MM.1S (cell line): ENCODE data around the gene HOXD9.

Source experiments
- DNase-seq: peaks from one replicate; pipeline ENCODE4 v3.0.0-alpha.2; 2015
- H2AFZ ChIP-seq: fragments of 300-600 bp; sonication (generic); 2 replicates; pipeline ENCODE4 v1.6.0; 2016; ENCODE audit warnings: antibody characterized with exemption, low read length
- H3F3A ChIP-seq: fragments of 300-600 bp; sonication (generic); 2 replicates; pipeline ENCODE4 v1.6.1; 2016; ENCODE audit warnings: mild to moderate bottlenecking, antibody characterized with exemption, low read length, moderate library complexity, mixed read lengths; ENCODE audit not compliant: insufficient read depth
- H3K27ac ChIP-seq: fragments of 300-600 bp; sonication (generic); 2 replicates; pipeline ENCODE4 v1.5.1; 2016; ENCODE audit warnings: mild to moderate bottlenecking, low read length
- H3K27me3 ChIP-seq: fragments of 300-600 bp; sonication (generic); replicated peaks from 2 replicates; pipeline ENCODE4 v1.6.0; 2016; ENCODE audit warnings: low read length; ENCODE audit not compliant: insufficient read depth
- H3K36me3 ChIP-seq: fragments of 300-600 bp; sonication (generic); replicated peaks from 2 replicates; pipeline ENCODE4 v1.6.1; 2016; ENCODE audit warnings: mild to moderate bottlenecking, low read length, mixed read lengths; ENCODE audit not compliant: insufficient read depth
- H3K4me1 ChIP-seq: fragments of 300-600 bp; sonication (generic); 2 replicates; pipeline ENCODE4 v1.6.1; 2016; ENCODE audit warnings: low read length, mixed read lengths
- H3K4me2 ChIP-seq: fragments of 300-600 bp; sonication (generic); 2 replicates; pipeline ENCODE4 v1.6.0; 2016; ENCODE audit warnings: low read depth, low read length
- H3K4me3 ChIP-seq: fragments of 300-600 bp; sonication (generic); 2 replicates; pipeline ENCODE4 v1.5.1; 2016; ENCODE audit warnings: low read length, mixed read lengths
- H3K79me2 ChIP-seq: fragments of 300-600 bp; sonication (generic); 2 replicates; pipeline ENCODE4 v1.6.1; 2016; ENCODE audit warnings: mixed run types, low read length, mixed read lengths
- H3K9ac ChIP-seq: fragments of 300-600 bp; sonication (generic); 2 replicates; pipeline ENCODE4 v1.6.1; 2016; ENCODE audit warnings: low read length, mixed read lengths
- H3K9me2 ChIP-seq: fragments of 300-600 bp; sonication (generic); replicated peaks from 2 replicates; pipeline ENCODE4 v1.6.1; 2016; ENCODE audit warnings: mild to moderate bottlenecking, low read length, mixed read lengths; ENCODE audit not compliant: insufficient read depth
- H3K9me3 ChIP-seq: fragments of 300-600 bp; sonication (generic); replicated peaks from 2 replicates; pipeline ENCODE4 v1.6.1; 2016; ENCODE audit warnings: mild to moderate bottlenecking, low read length, mixed read lengths; ENCODE audit not compliant: insufficient read depth
- H4K20me1 ChIP-seq: fragments of 300-600 bp; sonication (generic); 2 replicates; pipeline ENCODE4 v1.6.1; 2016; ENCODE audit warnings: mild to moderate bottlenecking, low read length, moderate library complexity, mixed read lengths; ENCODE audit not compliant: insufficient read depth
- EZH2 ChIP-seq: fragments of 300-600 bp; sonication (generic); optimal IDR thresholded peaks from 2 replicates; pipeline ENCODE3; 2017; ENCODE audit warnings: low read depth, mild to moderate bottlenecking, antibody characterized with exemption, low read length, mixed read lengths
- EZH2phosphoT487 ChIP-seq: fragments of 300-600 bp; sonication (generic); IDR thresholded peaks from 2 replicates; pipeline ENCODE4 v1.6.1; 2018; ENCODE audit warnings: antibody characterized with exemption, low read length
- TF ChIP-seq, protein P1 (sequence below): fragments of 300-600 bp; sonication (generic); IDR thresholded peaks from 2 replicates; pipeline ENCODE4 v1.5.1; 2016; ENCODE audit warnings: antibody characterized with exemption, low read length, mixed read lengths

Gene HOXD9

DNA sequence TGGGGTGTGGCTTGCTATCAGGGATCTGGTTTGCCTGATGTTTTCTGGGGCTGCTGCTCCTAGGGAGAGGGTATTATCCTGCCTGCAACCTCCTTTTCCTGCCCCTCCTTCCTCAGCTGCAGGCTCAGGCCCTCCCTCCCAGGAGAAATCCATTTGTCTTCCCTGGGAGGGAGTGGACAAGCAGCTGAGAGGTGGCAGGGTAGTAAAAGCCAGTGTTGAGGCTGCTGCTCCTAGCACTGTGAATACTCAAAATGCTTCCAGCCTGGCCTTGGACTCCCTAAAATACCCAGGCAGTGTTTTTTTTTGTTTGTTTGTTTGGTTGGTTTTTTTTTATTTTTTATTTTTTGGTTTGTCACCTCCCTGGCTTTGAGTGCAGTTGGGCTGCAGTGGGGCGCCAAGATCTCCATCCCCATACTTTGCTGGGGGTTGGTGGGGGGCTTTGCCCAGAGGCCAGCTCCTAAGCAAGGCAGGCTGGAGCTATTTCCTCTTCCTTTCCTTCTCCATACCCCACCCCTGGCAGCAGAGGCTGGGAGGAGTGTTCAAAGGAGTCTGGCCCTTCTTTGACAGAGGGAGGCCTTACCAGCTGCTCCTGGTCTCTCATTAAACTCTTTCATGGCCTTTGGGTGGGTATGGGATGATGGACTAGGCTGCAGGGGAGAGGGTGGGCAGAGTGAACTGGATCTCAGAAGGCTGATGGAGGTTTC lies 48.2 kb downstream of the HOXD9 start:
- H3K9me3 ChIP-seq: no peaks in the 10 kb centered on the region
- no peaks in the 10 kb centered on the region for H3K27me3 ChIP-seq
- H3F3A ChIP-seq: no peaks in the 10 kb centered on the region
- DNase-seq: no peak
- no peak overlapping the region for H3K4me3 ChIP-seq
- no peaks in the 10 kb centered on the region for H3K36me3 ChIP-seq
- no peak overlapping the region for H3K9ac ChIP-seq
- no peak overlapping the region for H2AFZ ChIP-seq
- no peaks in the 10 kb centered on the region for H3K9me2 ChIP-seq
- H3K4me1 ChIP-seq: no peaks in the 10 kb centered on the region
- H3K27ac ChIP-seq: no peak overlapping the region
- H4K20me1 ChIP-seq: no peaks in the 10 kb centered on the region
- TF ChIP-seq, protein P1, sequence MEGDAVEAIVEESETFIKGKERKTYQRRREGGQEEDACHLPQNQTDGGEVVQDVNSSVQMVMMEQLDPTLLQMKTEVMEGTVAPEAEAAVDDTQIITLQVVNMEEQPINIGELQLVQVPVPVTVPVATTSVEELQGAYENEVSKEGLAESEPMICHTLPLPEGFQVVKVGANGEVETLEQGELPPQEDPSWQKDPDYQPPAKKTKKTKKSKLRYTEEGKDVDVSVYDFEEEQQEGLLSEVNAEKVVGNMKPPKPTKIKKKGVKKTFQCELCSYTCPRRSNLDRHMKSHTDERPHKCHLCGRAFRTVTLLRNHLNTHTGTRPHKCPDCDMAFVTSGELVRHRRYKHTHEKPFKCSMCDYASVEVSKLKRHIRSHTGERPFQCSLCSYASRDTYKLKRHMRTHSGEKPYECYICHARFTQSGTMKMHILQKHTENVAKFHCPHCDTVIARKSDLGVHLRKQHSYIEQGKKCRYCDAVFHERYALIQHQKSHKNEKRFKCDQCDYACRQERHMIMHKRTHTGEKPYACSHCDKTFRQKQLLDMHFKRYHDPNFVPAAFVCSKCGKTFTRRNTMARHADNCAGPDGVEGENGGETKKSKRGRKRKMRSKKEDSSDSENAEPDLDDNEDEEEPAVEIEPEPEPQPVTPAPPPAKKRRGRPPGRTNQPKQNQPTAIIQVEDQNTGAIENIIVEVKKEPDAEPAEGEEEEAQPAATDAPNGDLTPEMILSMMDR: no peak
- TF ChIP-seq EZH2: no peak
- no peak for TF ChIP-seq EZH2phosphoT487
- no peak overlapping the region for H3K4me2 ChIP-seq
- H3K79me2 ChIP-seq: no peaks in the 10 kb centered on the region

DNA sequence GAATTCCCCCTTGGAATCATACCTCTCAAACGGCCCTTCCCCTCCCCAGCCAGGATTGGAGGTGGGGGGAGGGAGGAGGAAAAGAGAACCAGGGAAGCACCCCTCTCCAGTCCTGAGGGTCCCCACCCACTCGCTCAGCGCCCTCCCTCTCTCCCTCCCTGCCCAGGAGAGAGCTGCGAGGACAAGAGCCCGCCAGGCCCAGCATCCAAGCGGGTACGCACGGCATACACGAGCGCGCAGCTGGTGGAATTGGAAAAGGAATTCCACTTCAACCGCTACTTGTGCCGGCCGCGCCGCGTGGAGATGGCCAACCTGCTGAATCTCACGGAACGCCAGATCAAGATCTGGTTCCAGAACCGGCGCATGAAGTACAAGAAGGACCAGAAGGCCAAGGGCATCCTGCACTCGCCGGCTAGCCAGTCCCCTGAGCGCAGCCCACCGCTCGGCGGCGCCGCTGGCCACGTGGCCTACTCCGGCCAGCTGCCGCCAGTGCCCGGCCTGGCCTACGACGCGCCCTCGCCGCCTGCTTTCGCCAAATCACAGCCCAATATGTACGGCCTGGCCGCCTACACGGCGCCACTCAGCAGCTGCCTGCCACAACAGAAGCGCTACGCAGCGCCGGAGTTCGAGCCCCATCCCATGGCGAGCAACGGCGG lies 49.0 kb downstream of the HOXD9 start:
- Histone ChIP-seq H3K9me2 (no peaks in the 10 kb centered on the region), H3F3A (no peaks in the 10 kb centered on the region), H3K27me3 (no peaks in the 10 kb centered on the region), H3K27ac (no peak overlapping the region), H2AFZ (no peak overlapping the region), H3K4me1 (no peaks in the 10 kb centered on the region), H3K9ac (no peak overlapping the region), H3K36me3 (no peaks in the 10 kb centered on the region), H3K79me2 (no peaks in the 10 kb centered on the region), H3K9me3 (no peaks in the 10 kb centered on the region), H4K20me1 (no peaks in the 10 kb centered on the region), H3K4me3 (no peak overlapping the region), H3K4me2 (no peak overlapping the region)
- DNase-seq: no peak
- TF ChIP-seq EZH2: no peak
- TF ChIP-seq, protein P1: no peak
- no peak for TF ChIP-seq EZH2phosphoT487

- H2AFZ ChIP-seq: no peak overlapping the region
- no peak for DNase-seq
Measured at GRCh38 chr2:176172007-176172894, 49.7 kb downstream of the HOXD9 start.

More at GRCh38 chr2:176172007-176172894, 49.7 kb downstream of the HOXD9 start:
- Histone ChIP-seq H3K4me3 (no peak overlapping the region), H3K27me3 (no peaks in the 10 kb centered on the region), H3K9me3 (no peaks in the 10 kb centered on the region), H3K36me3 (no peaks in the 10 kb centered on the region), H3F3A (no peaks in the 10 kb centered on the region), H3K9ac (no peak overlapping the region), H3K79me2 (no peaks in the 10 kb centered on the region), H3K27ac (no peak overlapping the region), H3K9me2 (no peaks in the 10 kb centered on the region), H3K4me1 (no peaks in the 10 kb centered on the region), H3K4me2 (no peak overlapping the region), H4K20me1 (no peaks in the 10 kb centered on the region)
- TF ChIP-seq EZH2: no peak
- no peak for TF ChIP-seq EZH2phosphoT487
- TF ChIP-seq, protein P1: no peak
